Retinal pigment epithelial cell (primary cell): Measurements from ENCODE around the gene SNRPA1.
"Not testable (repeated sequence)": the region's sequence is repeated elsewhere in the genome, so short reads cannot be mapped to it uniquely, and the experiment has no call there.

Source experiments
- DNase-seq: peaks from one replicate; pipeline ENCODE4 v3.0.0-alpha.2; 2010; ENCODE audit warnings: low read depth
- H3K4me3 ChIP-seq: 2 replicates; pipeline ENCODE4 v1.5.1; 2011; ENCODE audit warnings: mild to moderate bottlenecking, low read length, control low read depth, moderate library complexity
- CTCF ChIP-seq: conservative IDR thresholded peaks from 2 replicates; pipeline ENCODE4 v1.5.1; 2011; ENCODE audit warnings: low read depth, low read length, control low read depth, inconsistent platforms

The SNRPA1 gene

DNA sequence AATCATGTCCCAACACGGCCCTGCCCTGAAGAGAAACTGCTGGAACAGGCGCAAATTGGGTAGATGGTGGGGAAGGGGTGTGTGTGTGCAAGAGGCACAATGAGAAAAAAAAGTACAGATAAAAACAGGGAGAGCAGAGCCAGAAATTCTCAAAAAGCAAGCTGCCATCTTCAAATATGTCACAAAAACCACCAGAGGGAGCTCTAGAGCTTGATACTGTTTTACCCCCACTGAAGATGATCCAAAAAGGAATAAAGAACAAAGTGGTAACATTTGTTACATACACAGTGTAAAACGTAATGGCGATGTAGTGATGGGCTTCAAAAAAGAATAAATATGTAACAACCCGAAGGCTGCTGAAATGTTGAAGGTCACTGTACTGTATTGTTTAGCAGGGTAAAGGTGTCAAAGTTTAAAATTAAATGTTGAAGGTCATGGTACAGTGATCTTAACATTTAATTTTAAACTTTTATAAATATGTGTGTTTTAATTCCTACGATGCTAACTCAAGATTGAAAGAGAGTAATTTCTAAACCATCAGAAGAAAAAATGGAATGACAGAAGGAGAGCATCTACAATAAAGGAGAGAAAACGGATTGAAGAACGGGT is 6.0 kb downstream of the SNRPA1 start:
- no peak for DNase-seq

GRCh38 chr15:101287342-101287741 is 7.7 kb downstream of the SNRPA1 start:
- not testable (repeated sequence) for DNase-seq

More for the DNA sequence above, 6.0 kb downstream of the SNRPA1 start:
- peak; percentile 75 for TF ChIP-seq CTCF
- no peak overlapping the region for H3K4me3 ChIP-seq

DNA sequence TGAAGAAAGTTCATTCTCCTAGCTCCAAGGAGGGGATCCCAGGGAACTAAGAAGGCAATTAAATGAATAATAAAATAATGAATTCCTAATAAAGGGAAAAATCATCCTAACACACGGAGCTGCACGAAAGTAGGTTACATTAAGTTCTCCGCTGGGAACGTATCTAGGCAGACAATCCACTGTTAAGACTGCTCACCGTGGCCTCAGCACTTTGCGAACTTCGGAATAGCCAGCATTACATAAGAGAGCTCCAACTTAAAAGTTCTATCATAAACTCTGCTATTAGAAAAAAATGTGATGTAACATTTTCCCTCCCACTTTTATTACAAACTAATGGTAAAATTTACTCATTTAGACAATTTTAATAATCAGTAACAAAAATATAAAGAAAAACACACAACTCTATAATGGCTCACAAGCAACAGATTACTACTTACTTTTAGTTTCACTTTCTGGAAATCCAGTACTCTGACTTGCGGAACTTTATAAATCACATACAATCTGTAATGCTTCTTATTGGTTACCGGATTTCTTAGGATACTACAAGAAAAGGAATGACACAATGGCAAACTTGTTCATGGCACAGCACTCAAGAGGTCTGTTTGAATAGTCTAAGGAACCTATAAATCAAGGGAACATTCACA is 8.5 kb downstream of the SNRPA1 start:
- no peak for TF ChIP-seq CTCF
- DNase-seq, result no peak
- H3K4me3 ChIP-seq, result no peak overlapping the region

More at GRCh38 chr15:101287342-101287741, 7.7 kb downstream of the SNRPA1 start:
- not testable (repeated sequence) for H3K4me3 ChIP-seq

DNA sequence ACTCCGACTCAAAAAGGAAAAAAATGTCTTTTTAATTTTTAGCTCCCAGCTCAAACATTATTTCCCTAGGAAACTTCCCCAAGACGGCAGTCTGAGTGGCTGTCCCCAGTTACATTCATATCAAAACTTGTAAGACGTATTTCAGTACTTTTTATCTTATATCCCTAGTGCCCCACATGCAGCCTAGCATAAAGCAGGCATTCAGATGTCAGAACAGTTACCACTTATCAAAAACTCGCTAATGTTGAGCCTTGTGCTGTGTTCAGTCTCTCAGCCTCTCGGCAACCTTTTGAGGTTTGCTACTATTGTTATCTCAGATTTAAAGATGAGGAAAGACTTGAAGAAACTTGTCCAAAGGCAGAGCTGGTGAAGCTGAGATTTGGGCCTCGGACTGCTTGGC is 11.1 kb downstream of the SNRPA1 start:
- H3K4me3 ChIP-seq, result no peak overlapping the region
- DNase-seq, result no peak
- no peak for TF ChIP-seq CTCF

GRCh38 chr15:101280007-101280406 is 15.0 kb downstream of the SNRPA1 start:
- no peak for DNase-seq
- no peak for TF ChIP-seq CTCF

DNA sequence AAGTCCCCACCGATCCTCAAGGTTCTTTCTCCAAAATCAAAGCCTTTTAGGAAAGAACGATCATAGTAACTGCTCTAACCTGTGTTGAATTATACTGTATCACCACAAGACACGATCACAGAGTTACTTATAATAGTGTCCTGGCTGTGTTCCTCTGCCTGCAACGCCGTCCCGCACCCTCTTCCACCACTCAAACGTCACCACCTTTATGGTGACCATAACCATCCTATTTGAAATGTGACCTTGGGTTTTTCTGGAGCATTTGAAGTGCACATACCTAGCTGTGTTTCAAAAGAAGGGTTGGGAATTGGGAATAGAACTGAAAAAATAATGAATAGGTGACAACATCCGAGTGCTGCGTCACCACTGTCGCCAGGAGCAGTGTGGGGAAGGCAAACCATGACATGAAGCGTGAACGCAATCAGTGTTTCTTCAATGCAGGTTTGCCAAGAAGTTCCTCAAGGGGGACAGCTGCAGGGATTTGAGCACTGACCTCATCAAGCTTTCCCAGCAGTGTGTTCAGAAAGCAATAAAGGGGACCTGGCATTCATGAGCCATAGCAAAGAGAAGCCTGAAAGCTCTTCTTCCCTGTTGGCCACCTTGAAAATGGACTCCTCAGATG is 17.0 kb downstream of the SNRPA1 start:
- H3K4me3 ChIP-seq, result peak overlapping the region; percentile 61
- no peak for DNase-seq
- no peak for TF ChIP-seq CTCF

More at GRCh38 chr15:101280007-101280406, 15.0 kb downstream of the SNRPA1 start:
- no peak overlapping the region for H3K4me3 ChIP-seq

GRCh38 chr15:101277038-101277822 is 17.8 kb downstream of the SNRPA1 start, which contains the start of gene SELENOS:
Gene SELENOS, minus strand, starts transcription at chr15:101277485. Its CDS starts 68 bp downstream, at chr15:101277417.
- H3K4me3 ChIP-seq, result peak within 1 kb of the TSS; percentile 95
- no peak for TF ChIP-seq CTCF
- peak; percentile 44 for DNase-seq
